ACC112 (cell line): ENCODE results near the gene CLDN9.
A peak's percentile ranks its signal among the peaks of the same experiment; 100 is the strongest.
"Not testable (repeated sequence)": the region's sequence is repeated elsewhere in the genome, so short reads cannot be mapped to it uniquely, and the experiment has no call there.

Experiments used
- H2AFZ ChIP-seq: fragments of 200-600 bp; sonication (generic); one replicate; pipeline ENCODE4 v1.6.0; 2017; ENCODE audit warnings: antibody characterized with exemption, low read length; ENCODE audit not compliant: unreplicated experiment
- H3K27ac ChIP-seq: fragments of 200-600 bp; sonication (generic); 2 replicates; pipeline ENCODE4 v1.5.1; 2014; ENCODE audit warnings: low read depth, mild to moderate bottlenecking, antibody characterized with exemption, low read length, moderate library complexity
- H3K27me3 ChIP-seq: fragments of 200-600 bp; sonication (generic); 2 replicates; pipeline ENCODE4 v1.6.1; 2014; ENCODE audit warnings: mild to moderate bottlenecking, antibody characterized with exemption, low read length, moderate library complexity, mixed read lengths; ENCODE audit not compliant: insufficient read depth
- H3K36me3 ChIP-seq: fragments of 200-600 bp; sonication (generic); 2 replicates; pipeline ENCODE4 v1.6.1; 2016; ENCODE audit warnings: mild to moderate bottlenecking, antibody characterized with exemption, low read length, moderate library complexity, mixed read lengths; ENCODE audit not compliant: insufficient read depth
- H3K4me1 ChIP-seq: fragments of 200-600 bp; sonication (generic); one replicate; pipeline ENCODE4 v1.6.1; 2016; ENCODE audit warnings: low read length, mixed read lengths; ENCODE audit not compliant: insufficient read depth, unreplicated experiment, control insufficient read depth
- H3K4me3 ChIP-seq: fragments of 200-600 bp; sonication (generic); 2 replicates; pipeline ENCODE4 v1.5.1; 2014; ENCODE audit warnings: mild to moderate bottlenecking, low read depth, low read length
- H3K79me2 ChIP-seq: fragments of 200-600 bp; sonication (generic); one replicate; pipeline ENCODE4 v1.6.0; 2016; ENCODE audit warnings: low read length; ENCODE audit not compliant: control insufficient read depth, unreplicated experiment, insufficient read depth

Gene CLDN9

DNA sequence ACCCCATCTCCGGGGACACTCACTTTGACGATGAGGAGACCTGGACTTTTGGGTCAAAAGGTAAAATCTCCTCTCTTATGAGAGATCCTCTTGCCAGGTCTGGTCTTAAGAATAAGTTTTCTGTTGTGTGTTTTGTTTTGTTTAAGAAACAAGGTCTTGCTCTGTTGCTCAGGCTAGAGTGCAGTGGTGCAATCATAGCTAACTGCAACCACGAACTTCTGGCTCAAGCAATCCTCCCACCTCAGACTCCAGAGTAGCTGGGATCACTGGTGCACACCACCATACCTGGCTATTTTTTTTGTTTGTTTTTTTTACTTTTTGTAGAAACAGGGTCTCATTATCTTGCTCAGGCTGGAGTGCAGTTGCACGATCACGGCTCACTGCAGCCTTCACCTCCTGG lies 37.8 kb downstream of the CLDN9 start:
- Histone ChIP-seq H3K79me2 (no peaks in the 10 kb centered on the region), H2AFZ (no peak overlapping the region), H3K27ac (no peak overlapping the region), H3K27me3 (peaks cover 29% of the 10 kb centered on the region), H3K4me1 (no peaks in the 10 kb centered on the region), H3K4me3 (no peak overlapping the region), H3K36me3 (no peaks in the 10 kb centered on the region)

DNA sequence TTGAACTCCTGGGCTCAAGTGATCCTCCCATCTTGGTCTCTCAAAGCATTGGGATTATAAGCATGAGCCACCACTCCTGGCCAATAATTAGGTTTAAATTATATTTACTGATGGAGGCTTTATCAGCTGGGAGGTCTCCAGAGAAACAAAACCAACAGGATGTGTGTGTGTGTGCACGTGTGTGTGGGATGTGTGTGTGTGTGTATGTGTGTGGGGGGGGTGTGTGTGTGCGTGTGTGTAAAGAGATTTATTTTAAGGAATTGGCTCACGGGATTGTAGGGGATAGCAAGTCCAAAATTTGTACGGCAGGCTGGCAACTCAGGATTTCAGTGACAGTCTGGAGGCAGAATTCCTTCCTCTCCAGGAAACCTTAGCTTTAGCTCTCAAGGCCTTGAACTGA lies 38.3 kb downstream of the CLDN9 start:
- H3K4me1 ChIP-seq = no peaks in the 10 kb centered on the region
- no peaks in the 10 kb centered on the region for H3K36me3 ChIP-seq

GRCh38 chr16:3051494-3051893 lies 38.8 kb downstream of the CLDN9 start:
- H3K4me3 ChIP-seq = no peak overlapping the region
- H2AFZ ChIP-seq = no peak overlapping the region
- H3K4me1 ChIP-seq = no peaks in the 10 kb centered on the region
- H3K27me3 ChIP-seq = peaks cover 20% of the 10 kb centered on the region
- no peaks in the 10 kb centered on the region for H3K79me2 ChIP-seq
- H3K27ac ChIP-seq = no peak overlapping the region
- H3K36me3 ChIP-seq = no peaks in the 10 kb centered on the region

More for the DNA sequence above, 38.3 kb downstream of the CLDN9 start:
- Histone ChIP-seq H3K27ac (no peak overlapping the region), H2AFZ (no peak overlapping the region), H3K27me3 (peaks cover 25% of the 10 kb centered on the region), H3K79me2 (no peaks in the 10 kb centered on the region), H3K4me3 (no peak overlapping the region)

- not testable (repeated sequence) for H2AFZ ChIP-seq, H3K79me2 ChIP-seq, H3K4me3 ChIP-seq, H3K27ac ChIP-seq, H3K4me1 ChIP-seq, H3K36me3 ChIP-seq, H3K27me3 ChIP-seq
These were observed 40.0 kb downstream of the CLDN9 start for GRCh38 chr16:3052571-3053329.

GRCh38 chr16:3053330-3053710 lies 40.6 kb downstream of the CLDN9 start:
- H3K4me1 ChIP-seq, H3K27ac ChIP-seq, H2AFZ ChIP-seq, H3K36me3 ChIP-seq, H3K4me3 ChIP-seq, H3K79me2 ChIP-seq, H3K27me3 ChIP-seq: not testable (repeated sequence)

GRCh38 chr16:3054965-3055733 lies 42.4 kb downstream of the CLDN9 start:
- H3K27me3 ChIP-seq = no peaks in the 10 kb centered on the region
- peaks cover 10% of the 10 kb centered on the region for H3K4me1 ChIP-seq
- H3K36me3 ChIP-seq = no peaks in the 10 kb centered on the region
- no peaks in the 10 kb centered on the region for H3K79me2 ChIP-seq
- no peak overlapping the region for H3K4me3 ChIP-seq
- no peak overlapping the region for H3K27ac ChIP-seq
- H2AFZ ChIP-seq = no peak overlapping the region

GRCh38 chr16:3055734-3056115 lies 43.0 kb downstream of the CLDN9 start:
- H3K36me3 ChIP-seq, H3K27me3 ChIP-seq, H2AFZ ChIP-seq, H3K4me3 ChIP-seq, H3K79me2 ChIP-seq, H3K27ac ChIP-seq: not testable (repeated sequence)
- peaks cover 10% of the 10 kb centered on the region for H3K4me1 ChIP-seq

GRCh38 chr16:3056336-3057180 lies 43.8 kb downstream of the CLDN9 start:
- H3K79me2 ChIP-seq = no peaks in the 10 kb centered on the region
- H3K4me3 ChIP-seq = no peak overlapping the region
- no peaks in the 10 kb centered on the region for H3K36me3 ChIP-seq
- peaks cover 10% of the 10 kb centered on the region for H3K4me1 ChIP-seq
- H2AFZ ChIP-seq = no peak overlapping the region
- no peaks in the 10 kb centered on the region for H3K27me3 ChIP-seq
- no peak overlapping the region for H3K27ac ChIP-seq

- H2AFZ ChIP-seq = no peak overlapping the region
- H3K4me3 ChIP-seq = peak overlapping the region; percentile 98
- no peak overlapping the region for H3K27ac ChIP-seq
- H3K27me3 ChIP-seq = no peaks in the 10 kb centered on the region
- H3K79me2 ChIP-seq = no peaks in the 10 kb centered on the region
- H3K36me3 ChIP-seq = no peaks in the 10 kb centered on the region
- H3K4me1 ChIP-seq = peaks cover 10% of the 10 kb centered on the region
These were observed 44.7 kb downstream of the CLDN9 start for GRCh38 chr16:3057181-3058138.
